CD4-positive, alpha-beta T cell treated with Interleukin-4 for 1 hour (primary cell): Measurements from ENCODE around the gene CENPM.

Experiments used
- DNase-seq, 2 donors: peaks; one replicate each; pipeline ENCODE4 v3.0.0-alpha.2; 2020 to 2022

The CENPM gene, protein sequence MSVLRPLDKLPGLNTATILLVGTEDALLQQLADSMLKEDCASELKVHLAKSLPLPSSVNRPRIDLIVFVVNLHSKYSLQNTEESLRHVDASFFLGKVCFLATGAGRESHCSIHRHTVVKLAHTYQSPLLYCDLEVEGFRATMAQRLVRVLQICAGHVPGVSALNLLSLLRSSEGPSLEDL

DNA sequence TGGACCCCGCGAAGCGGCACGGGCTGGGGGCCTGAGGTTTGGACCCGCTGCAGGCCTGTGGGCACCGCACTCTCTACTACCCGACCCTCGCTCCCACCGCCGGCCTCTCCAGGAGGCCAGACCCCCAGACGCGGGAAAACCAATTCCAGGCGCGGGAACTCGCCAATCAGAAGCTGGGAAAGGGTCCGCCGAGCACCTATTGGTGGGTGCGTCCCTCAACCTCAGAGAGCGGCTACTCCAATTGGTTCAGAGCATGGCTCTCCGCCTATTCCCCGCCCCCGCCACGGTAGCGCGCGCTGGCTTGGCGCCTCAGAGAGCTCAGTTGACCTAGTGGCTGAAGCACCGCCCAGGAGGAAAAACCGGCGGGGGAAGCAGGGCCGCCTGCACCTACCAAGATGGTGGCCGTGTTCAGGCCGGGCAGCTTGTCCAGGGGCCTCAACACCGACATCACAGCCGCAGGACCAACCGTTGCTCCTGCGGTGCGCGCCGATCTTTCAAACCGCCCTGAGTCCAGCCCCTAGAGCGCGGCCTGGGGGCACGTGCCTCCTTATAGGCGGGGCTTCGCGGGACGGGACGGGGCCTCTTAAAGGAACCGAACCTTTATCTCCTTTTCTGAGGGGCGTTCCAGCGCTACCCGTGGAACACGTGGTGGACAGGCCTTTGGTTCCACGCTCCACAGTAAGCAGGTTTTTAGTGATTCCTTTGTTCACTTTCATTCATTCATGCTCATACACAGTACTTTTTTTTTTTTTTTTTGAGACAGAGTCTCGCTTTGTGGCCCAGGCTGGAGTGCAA, at the start of gene CENPM:
CENPM (minus strand) TSS at position 524 of the 795 bp plus-strand sequence; CDS start at position 448, 76 bp downstream.
- peak; percentile 86 to 88 for DNase-seq

DNA sequence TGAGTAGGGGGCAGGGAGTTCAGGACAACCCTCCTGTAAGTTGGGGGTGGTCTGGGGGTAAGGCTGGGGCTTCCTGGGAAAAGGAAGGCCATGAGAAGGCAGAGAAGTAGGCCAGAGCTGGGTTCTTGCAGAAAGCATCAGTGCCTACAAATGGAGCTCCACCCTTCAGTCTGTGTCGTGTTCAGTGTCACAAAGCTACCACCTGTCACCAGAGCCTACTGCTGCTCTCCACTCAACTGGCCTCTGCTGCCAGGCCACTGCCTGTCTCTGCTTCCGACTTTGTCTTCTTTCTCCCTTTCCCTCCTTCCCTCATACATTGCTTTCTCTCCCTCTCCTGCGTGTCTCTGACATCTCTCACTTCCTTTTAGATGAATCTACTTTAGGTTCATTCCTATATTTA, 48.3 kb upstream of the CENPM start:
- DNase-seq, result no peak

DNA sequence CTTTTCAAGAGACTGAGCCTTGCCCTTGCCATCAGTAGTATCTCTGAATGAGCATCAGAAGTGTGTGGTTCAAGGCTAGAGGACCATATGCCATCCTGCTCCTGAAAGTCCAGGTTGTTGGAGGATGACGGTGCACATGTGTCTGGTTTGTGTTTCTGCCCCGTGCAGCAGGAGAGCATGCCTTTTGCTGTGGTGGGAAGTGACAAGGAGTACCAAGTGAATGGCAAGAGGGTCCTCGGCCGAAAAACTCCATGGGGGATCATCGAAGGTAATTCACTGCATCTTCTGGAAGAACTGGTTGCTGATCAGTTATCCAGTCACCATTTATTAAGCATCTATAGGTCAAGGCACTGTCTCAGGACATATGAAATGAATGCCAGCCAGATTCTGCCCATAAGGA, 45.5 kb upstream of the CENPM start:
- DNase-seq, result no peak

DNA sequence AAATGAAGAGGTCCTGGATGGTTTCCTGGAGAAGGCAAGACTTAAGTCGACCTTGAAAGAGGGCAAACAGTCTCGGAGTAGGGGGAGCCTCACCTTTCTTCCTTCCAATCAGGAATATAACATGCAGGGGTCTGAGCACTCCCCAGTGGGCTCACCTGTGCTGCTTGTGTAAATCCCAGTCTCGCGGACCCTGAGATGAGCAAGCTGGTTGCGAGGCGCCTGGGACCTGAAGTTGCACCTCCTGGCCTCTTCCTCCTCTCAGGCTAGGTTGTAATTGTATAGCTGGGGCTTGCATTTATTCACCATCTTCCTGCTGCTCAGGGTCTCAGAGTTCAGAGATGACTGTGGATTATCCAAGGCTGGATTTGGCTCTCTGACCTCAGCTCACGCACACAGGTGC, 44.2 kb upstream of the CENPM start:
- no peak for DNase-seq

DNA sequence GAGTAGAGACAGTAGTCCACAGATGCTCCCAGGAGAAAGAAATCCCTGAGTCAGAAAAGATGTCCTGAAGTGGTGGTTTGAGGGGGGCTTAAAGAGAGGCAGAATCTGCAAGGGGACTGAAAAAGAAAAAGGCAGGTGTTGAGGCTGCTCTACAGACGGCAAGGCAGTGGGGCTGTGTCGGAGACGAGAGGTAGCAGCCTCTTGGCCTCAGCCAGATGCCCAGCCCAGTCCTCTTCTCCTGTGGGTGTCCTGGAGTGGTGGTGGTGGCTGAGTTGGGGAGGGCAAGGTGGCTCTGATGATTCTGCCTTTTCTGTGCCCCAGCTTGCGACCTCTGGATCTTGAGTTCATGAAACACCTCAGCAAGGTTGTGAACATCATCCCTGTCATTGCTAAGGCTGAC, 42.3 kb upstream of the CENPM start:
- no peak for DNase-seq

DNA sequence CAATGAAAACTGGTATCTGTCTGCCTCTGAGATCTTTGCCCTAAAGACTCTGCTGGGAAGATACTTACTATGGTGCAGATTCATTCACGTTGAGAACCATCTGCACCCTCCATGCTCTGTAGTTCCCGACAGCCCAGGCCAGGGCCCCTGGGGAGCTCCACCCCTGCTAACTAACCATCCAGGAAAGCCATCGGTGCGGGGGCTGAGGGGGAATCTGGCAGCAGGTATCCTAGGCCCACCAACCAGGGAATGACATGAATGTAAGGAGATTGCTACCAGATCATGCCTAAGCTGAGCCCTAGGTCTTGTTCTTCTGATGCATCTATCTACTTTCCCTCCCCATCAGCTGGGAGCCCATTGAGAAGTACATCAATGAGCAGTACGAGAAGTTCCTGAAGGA, 40.3 kb upstream of the CENPM start:
- DNase-seq, result no peak

DNA sequence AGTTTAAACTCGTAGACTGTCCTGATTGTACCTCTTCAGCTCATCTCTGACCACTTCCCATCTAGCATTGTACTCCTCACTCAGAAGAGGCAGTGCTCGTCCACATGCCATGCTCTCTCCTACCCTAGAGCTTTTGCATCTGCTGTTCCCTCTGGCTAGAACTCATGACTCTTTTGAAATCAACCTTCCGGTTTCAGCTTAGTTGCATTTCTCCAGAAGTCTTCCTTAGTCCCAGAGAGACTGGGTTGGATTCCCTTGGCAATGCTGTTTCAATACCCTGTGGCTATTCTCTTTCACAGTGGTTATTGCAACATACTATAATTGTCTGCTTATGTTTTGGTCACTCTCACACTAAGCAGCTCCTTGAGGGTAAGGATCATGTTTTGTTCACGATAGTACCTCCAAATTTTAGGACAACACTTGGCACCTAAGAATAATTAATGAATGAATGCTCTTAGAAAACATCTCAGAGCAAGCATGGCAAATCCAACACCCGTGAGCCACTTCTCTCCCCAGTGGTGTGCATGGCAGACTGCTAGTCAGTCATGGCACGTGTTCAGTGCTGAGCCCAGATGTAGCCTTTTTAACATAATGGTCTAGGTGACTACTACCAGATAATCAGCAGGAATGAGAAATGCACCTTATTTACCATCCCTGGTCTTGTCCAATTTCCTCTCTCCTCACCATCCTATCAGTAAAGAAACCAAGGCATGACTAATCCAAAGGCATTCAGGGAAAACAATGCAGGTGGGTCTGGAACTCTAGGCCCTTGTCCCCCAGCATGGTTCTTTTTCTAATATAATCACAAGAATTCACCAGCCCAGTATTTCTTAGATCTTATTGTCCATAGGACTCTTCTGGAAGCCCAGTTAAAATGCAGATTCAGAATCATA, 36.8 kb upstream of the CENPM start:
- DNase-seq, result no peak

DNA sequence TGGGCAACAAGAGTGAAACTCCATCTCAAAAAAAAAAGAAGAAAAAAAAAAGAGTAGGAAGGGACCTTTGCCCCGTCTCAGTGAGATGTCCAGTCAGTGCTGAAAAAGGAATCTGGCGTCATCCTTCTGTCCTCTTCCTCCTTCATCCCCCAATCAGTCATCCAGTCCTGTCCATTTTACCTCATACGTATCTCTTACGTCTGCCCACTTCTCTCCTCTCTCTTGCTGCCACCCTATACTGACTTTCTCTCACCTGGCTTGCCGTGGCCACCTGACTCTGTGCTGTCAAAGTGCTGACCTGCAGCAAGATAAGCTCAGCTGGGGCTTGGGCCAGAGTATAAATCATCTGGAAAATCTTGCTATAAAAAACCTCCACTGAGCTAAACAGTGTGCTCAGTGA, 35.9 kb upstream of the CENPM start:
- DNase-seq, result no peak

DNA sequence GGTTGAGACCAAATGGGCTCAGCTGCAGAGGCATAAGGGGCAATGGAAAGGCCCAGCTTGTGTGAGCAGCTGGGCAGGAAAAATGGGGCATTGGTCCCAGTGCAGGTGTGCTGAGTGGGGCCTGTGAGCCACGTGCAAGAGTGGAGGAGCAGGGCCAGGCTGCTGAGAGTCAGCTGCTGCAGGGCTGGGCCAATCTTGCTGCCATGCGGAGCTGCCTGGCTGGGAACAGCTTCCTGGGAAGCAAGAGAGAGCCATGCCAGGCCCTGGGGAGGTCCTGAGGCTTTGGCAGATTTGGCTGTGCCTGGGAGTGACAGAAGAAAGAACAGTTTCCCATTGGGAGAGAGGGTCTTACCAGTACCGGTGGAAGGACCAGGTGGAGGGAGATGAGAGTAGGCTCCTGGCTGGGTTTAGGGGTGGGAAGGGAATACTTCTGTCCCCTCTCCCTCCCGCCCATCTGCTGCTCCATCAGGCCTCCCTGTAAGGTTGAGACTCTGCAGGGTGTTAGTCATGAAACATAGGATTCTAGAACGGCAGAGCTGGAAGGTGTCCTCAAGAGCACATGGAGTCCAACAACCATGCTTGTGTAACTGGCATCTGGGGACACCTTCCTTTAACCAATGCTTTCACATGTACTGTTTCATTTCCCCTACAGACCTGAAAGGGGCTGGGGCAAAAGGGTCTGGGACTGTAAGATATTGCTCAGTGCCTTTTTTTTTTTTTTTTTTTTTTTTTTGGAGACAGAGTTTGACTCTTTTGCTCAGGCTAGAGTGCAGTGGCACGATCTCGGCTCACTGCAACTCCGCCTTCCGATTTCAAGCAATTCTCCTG, 32.7 kb upstream of the CENPM start:
- no peak for DNase-seq

DNA sequence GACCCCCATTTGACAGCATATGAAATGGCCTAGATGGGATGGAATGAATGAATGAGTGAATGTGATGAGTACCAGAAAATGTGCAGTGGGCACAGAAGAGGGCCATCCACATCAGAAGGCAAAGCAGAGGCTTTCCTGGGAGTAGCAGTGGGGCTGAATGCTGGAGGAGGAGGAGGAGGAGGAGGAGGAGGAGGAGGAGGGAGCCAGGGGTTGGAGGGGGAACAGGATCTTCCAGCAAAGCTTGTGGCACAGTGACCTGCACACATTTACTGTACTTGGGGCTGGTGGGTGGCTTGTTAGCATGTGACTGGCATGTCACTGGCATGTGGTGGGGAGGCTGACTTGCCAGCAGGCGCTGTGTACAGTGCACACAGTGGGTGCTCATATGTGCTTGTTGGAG, 31.8 kb upstream of the CENPM start:
- DNase-seq, result no peak

DNA sequence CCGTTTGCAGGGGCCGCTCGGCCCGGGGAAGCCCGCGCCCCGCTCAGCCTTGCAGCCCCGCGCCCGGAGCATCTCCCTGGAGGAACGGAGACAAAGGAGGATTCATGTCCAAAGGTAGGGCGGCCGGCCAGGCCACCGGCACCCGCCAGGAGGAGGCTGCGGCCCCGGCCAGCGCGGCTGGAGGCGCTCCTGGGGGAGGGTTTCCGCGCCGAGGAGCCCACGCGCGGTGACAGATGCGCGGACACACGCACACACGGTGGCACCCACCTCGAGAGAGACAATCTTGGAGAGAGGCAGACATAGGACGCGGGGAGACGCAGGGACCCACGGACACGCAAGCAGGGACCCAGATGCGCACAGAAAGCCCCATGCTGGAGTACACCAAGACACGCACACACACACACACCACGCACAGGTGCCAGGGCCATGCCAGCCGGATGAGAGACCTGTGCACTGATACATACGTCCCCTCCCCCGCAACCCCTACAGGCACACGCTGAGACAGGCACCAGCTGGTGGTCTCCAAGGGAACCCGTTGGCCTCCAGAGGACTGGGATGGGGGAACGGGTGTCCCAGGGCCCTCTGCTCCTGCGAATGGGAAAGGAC, 30.1 kb upstream of the CENPM start:
- DNase-seq, result no peak

DNA sequence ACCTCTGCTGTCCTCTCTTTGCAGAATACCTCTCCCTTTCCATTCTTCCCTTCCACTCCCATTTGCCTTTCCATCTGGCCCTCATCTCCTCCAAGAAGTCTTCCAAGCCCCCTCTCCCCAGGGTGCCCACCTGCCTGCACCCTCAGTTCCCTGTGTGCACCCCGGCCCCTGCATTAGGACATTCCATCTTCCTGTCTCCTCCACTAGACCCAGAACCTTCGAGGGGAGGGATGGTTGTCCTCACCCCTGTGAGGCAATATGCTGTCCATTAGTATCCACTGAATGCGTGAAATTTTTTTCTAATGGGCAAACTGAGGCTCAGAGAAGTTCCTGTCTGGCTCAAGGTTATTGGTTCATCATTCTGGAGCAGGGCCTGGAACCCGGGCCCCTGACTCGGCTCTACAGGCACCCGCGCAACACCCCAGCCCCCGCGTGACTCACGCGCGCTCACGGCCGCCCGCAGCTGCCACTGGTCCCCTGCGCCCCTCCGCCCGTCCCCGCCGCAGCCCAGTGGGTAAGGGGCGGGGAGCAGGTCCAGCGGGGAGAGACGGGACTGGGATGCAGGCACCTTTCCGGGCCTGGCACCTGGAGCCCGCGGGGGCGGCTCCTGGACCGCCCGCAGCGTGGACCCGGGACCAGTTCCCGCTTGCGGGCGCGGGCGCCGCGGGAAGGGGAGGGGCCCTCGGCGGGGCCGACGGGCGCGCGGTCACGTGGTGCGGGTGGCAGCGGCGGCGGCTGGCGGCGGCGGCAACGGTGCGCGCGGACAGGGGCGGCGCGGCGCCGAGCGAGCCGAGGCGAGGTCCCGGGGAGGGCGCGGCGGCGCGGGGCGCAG, 29.3 kb upstream of the CENPM start:
- peak; percentile 19 to 45 for DNase-seq

DNA sequence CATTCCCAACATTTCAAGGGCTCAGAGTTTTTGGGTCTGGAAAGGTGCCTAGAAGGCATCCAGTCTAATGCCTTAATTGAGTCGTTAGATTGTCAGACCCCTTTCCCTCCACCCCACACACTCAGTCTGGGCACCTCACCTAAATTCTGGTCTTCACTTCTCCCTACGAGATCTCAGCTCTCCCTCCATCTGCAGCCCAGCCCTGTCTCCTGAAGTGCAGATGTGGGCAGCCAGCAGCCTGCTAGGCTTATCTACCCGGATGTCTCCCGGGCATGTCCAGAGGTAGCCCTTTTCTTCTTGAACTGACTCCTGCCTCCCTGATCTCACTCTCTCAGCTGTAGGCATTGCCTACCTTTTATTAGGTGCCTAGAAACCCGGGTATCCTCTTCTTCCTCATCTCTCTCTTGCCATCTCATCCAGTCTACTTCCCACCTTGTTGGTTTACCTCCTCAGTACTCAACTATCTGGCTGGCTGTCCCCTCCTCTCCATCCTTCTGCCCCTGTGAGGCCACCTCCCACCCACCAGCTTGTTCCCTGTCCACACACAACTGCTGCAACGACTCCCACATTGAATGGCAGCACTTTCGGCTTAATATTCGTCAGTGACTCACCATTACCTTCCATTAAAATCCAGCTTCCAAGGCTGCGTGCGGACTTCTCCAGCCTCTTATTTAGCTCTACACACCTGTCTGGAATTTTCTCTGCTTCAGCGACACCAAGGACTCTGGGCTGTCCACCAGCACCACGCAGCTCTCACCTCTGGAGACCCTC, 28.5 kb upstream of the CENPM start:
- no peak for DNase-seq

DNA sequence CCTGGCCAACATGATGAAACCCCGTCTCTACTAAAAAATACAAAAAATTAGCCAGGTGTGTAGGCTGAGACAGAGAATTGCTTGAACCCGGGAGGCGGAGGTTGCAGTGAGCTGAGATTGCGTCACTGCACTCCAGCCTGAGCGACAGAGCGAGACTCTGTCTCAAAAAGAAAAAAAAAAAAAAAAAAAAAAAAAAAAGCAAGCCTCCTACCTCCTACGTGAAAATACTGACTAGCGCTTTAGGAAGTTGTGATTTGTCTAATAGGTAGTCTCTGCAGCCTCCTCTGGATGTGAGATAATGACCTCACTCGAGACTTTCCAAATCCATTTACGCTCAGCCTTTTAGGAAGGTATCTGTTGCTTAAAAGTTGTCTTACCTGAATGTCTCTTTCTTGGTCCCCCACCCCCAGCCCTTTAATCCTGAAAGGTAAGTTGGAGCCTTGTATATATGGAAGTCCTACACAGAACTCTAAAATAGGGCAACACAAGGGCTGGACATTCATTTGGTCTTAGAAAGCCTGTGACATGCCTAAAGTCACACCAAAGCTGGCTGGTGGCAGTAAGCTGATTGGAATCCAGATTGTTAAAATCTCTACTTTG, 27.8 kb upstream of the CENPM start:
- no peak for DNase-seq

DNA sequence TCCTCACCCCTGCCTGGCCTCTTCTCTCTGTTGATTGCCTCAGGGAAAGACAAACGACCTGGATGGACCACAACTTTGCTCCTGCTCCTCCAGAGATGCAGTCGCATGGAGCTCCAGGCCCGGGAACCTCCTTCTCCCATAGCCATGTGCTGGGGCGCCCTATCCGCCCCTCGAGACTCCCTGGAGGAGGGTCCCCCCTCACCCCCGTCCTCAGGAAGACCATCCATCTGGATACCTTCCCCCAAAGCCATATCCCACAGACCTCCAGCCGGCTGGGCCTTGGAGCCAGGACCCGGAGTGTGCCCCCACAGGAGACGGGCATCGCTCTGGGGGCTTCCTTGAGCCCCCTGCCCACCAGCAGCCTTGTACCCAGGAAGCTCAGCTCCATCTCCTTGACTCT, 24.5 kb upstream of the CENPM start:
- no peak for DNase-seq

DNA sequence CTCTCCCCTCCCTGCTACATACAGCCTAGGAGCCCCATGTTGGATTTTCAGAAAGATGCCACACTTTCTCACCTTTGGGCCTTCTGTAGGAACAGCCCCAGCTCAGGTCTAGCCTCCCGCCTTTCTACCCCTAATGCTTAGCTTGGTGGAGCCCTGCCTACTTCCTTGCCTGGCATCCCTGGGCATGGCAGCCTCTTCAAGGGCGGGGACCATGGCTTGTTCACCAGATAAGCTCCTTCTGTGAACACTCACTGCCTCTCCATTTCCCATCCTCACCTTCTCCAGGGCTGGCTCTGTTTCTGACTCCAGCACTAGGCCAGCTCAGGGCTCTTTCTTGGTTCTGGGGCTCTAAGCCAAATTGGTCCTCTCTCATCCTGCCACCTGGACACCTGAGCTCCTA, 23.6 kb upstream of the CENPM start:
- DNase-seq, result no peak

DNA sequence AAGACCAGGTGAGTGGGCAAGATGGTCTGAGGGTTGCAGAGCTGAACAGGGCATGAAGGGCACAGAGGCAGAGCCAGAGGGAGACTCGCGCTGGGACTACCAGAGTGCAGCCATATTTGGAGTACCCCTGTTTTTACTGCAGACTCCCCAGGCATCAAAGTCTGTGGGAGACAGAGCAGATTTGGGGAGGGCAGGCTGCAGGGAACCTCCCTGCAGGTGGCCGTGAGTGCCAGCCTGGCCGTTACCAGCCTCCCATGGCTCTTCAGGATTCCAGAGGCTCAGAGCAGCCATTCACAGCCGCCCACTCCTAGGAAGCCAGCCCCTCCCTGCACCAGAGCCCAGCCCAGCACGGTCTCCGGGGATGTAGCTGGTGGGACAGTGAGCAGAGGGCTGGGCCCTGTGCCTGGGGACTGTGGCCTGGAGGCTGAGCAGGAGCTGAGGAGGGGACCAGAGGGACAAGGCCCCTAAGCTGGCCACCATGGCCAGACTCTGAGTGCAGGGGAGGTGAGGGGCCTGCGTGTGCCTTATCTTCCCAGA, 22.2 kb upstream of the CENPM start, which contains the start of gene SEPTIN3:
SEPTIN3 (plus strand) TSS at position 334 of the 537 bp plus-strand sequence. CDS start 2,050 bp downstream, outside the sequence.
- DNase-seq, result no peak

DNA sequence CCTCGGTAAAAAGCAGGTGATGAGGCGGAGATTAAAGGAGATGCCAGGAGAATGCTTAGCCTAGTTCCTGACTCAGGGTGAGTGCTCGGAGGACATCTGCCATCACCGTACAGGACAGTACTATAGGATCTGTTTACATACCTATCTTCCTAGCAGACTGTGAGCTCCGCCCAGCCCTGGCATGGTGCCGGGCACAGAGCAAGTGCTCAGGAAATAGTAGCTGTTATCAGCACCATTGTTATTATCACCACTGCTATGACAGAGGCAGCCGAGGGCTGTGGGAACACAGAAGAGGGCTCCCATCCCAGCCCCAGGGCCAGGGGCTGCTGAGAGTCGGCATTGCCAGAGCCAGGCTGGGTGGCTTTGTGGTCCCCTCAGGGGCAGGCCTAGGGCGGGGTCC, 21.6 kb upstream of the CENPM start:
- no peak for DNase-seq

DNA sequence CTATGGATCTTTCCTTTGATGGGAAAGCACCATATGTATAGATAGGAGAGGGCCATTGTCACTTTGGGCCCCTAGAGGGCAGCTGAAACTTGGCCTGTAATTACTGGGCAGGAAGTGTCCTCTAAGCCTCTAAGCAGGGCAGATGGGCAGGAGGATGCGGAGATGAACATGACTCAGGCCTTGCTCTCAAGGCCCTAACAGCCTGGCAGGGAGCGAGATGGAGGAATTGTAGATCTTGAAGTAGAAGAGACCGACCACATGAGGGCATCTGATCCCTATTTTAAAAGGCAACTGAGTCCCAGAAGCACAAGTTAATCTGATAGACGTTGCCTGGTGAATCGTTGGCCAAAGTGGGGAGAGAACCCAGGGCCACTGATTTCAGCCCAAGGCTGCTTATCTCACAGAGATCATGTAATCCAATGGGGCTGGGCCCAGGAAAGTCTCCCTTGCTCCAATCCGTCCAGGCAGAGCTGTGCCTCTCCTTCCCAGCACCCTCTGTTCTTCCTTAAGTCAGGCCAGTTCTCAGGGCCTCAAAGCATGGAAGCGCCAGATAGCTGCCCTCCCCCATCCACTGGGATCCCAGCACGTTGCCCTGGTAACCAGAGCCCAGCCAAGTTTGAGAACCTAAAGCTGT, 19.8 kb upstream of the CENPM start:
- peak; percentile 63 to 67 for DNase-seq
